Activated CD4-positive, alpha-beta T cell treated with anti-CD3 and anti-CD28 coated beads, Interleukin-2, amount 50 U/mL, for 4 hours (primary cell): ENCODE data around the gene VWA5B1.

Source experiments
- DNase-seq, 2 experiments: peaks; one replicate each; pipeline ENCODE4 v3.0.0-alpha.2; 2020

Gene VWA5B1

DNA sequence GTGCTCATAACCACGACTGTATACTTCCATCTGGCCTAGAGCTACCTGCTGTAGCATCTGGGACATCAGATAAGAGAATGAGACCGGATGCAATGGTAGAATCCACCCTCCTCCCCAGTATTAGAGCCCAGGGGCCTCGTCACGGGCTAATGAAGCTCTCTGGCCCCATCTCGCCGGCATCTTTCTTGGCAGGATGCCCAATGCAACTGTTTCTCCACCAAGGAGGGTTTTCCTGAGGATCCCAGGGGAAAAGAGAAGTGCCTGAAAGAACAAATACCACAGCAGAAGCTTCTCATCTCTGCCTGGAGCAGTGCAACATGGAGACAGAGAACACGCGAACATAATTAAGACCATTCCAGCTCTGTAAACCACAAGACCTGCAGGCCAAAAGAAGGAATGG is 80.0 kb downstream of the VWA5B1 start:
- no peak for DNase-seq

DNA sequence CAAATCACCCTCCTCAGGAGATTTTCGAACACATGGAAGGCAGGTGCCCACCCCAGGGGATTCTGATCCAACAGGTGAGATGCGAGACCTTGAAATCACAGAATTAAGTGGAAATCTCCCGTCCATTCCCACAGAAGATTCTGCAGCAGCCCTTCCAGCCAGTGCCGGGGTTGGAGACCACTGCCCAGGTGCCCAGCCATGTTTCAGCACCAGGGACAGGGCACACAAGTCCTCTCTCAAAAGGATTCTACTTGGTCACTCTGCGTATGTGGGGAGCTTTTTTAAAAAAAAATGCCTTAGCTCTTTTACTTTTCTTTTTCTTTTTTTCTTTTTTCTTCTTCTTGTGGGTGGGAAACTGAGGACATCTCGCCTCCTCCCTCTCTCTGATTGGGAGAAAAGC is 80.7 kb downstream of the VWA5B1 start:
- no peak for DNase-seq

DNA sequence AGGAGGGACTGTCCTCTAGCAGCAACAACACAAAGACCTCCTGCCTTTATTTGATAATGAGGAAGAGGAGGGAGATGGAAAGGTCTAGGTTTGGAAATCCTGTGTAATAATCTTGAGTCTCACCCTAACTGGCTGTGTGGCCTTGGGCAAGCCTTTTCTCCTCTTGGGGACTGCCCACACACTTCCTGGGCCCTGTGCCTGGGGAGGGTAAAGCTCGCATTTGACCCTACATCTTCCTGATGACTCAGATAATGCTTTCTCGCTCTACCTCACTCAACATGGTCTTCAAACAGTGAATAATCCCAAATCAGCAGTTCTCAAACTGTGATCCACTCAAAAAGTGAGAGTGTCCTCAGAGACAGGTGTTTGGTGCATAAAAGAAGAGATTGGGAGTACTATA is 81.2 kb downstream of the VWA5B1 start:
- no peak for DNase-seq

DNA sequence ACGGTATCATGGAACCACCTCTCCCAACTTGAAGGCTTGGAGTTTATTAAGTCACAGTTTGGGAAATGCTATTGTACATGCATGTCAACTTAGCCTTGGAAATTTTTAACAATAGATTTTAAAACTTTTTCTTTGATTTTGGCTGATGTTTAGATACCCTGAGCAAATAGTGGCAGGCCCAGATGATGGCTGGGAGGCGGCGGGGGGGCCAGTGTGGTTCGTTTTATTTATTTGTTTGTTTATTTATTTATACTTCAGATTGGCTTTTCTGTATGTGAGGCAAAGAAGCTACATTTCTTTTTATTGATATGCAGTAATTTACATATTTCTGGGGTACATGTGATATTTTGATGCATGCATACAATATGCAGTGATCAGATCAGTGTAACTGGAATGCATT is 82.0 kb downstream of the VWA5B1 start:
- DNase-seq = no peak

DNA sequence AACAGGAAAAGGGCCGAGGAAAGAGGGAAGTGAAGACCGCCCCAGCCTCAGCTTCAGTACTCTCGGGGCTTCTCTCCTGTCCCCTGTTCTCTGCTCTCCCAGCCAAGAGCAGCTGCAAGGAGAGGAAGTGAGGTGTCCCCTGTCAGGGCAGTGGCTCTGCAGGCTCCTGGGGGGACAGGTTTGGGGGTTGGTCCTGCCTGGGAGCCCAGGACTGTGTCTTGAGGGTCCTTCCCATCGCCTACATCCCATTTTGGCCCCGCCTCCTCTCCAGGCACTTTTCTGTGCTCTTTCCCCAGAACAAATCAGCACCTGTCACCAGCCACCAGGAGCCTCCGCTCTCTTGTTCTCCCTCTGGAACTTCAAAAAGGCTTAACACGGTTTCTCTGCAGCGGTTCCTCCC is 82.6 kb downstream of the VWA5B1 start:
- no peak for DNase-seq

- DNase-seq = no peak
These were observed 83.1 kb downstream of the VWA5B1 start for GRCh38 chr1:20373764-20374163.

GRCh38 chr1:20375563-20375962 is 84.9 kb downstream of the VWA5B1 start:
- DNase-seq = no peak

- DNase-seq = no peak
These were observed 85.5 kb downstream of the VWA5B1 start for GRCh38 chr1:20376171-20376570.

DNA sequence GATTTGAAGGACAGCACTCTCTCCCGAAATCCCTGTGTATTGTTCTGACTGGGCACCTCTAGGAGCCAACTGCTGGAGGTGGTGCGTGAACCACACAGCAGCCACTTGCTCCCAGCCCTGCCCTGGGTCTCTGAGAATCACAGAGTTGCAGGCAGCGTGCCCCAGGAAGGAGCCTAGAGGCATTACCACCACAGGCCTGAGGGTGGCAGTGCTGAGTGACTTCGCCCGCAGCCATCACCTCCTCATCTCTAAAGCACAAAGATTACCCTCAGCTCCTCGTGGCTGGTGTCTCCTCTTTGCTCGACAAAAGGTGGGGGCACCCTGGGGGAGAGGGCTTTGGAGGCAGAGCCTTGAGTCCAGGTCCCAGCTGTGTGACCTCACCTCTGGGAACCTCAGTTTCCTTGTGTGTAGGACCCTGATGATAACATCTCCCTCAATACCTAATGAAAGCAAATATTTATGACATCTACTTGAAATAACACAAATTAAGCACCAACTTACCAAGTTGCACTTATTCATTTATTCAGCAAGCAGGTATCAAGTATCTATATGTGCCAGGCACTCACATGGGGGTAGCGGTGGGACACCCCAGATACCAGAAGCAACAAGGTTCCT is 86.3 kb downstream of the VWA5B1 start:
- peak; percentile 47 to 57 for DNase-seq

GRCh38 chr1:20377516-20378270 is 87.0 kb downstream of the VWA5B1 start:
- no peak for DNase-seq

GRCh38 chr1:20379075-20379474 is 88.4 kb downstream of the VWA5B1 start:
- DNase-seq = no peak

DNA sequence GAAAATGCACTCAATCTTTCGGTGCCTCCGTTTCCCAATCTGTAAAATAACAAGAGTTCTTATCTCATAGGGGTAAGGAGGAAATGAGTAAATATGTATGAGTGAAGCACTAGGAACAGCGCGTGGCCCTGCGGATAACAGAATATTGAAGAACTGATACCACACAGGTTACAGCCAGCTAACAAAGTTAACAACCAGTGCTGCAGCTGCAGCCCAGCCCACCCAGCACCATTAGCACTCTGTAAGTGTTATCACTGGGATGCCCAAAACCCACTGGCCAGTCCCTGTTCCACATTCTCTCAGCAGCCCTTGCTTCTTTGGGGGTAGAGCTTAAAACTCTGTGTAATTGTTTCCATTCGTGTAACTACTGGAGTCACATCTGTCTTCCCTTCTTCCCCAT is 89.5 kb downstream of the VWA5B1 start:
- no peak for DNase-seq

DNA sequence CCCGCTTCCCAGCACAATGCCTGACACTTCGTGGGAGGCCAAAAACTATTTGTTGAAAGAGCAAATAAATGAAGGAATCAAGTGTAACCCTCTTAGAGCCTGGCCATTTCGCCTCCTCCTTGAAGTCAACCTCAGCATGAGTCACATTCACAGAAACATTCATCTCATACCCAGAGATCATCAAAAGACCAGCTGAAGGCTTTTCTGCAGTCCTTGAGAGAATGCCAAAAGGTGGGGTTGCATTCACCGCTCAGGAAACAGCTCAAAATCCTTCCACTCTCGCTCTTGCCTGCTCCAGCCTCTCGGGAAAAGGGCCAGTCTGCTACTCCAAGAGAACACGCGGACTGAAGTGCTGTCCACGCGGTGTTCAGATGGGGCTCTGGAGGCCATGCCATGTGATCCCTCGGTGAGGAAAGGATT is 90.0 kb downstream of the VWA5B1 start:
- no peak for DNase-seq

- no peak for DNase-seq
These were observed 90.5 kb downstream of the VWA5B1 start for GRCh38 chr1:20381045-20381641.

DNA sequence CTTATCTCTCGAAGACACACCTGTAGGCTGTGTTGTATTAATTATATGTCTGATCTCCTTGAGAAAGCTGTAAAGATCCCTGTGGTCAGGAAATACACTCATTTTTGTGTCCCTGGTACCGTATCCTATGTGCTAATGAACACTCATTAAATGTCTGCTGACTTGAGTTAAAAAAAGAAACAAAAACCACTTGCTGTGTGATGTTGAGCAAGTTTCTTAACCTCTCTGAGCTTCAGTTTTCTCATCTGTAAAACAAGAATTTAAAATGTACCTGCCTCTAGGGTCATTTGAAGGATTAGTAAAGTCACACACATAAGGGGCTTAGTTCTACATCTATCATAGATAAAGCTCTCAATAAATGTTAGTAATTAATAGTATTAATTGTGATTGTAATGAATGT is 91.3 kb downstream of the VWA5B1 start:
- no peak for DNase-seq

DNA sequence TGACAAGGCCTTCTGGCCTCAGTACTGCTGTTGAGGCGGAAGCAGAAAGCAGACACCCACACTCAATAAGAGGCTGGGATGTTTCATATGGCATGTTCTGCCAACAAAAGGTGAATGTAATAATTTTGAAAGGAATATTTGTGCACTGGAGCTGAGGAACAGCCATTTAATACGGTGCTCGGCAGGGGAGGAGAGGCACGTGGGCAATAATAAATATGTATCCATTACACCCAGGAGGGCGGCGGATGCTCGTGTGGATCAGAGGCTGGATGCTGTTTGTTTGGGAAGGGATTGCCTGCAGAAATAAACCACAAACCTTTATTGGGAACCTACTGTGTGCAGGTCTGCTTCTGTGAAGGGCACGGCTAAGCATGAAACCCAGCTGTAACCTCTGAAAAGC is 92.0 kb downstream of the VWA5B1 start:
- no peak for DNase-seq

DNA sequence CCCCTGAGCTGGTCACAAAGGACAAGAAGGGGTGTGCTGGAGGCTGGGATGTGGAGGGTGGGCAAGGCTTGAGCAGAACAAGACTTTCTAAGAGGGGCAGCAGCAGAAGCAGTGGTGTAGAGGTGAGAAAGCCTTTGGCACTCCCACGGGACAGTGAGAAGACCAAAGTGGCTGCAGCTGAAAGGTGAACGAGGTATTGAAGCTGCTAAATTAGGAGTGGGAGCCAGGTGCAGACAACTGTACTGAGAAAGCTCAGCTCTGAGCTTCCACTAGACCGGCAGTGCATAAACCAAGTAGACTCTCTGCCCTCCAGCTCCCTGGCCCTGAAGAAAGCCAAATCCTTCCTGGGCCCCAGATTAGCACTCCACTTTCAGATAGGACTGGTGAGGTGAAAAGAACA is 93.0 kb downstream of the VWA5B1 start:
- DNase-seq = no peak

DNA sequence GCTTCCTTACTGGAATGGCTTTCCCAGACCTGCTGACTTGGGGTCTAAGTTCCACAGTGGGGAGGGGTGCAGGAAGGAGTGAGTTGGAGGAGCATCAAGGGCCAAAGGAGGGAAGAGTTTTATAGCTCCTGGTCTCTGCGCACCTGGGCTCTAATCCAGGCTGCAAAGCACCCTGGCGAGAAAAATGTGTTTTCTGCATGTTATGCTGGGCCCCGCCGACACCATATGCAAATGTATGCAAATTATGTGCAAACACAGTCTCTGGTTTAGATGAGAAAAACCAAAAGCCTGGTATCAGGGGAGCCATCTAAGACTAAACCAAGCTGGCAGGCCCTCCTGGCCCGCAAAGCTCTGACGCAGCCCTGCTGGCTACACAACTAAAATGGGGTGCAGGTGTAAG is 95.0 kb downstream of the VWA5B1 start:
- no peak for DNase-seq

DNA sequence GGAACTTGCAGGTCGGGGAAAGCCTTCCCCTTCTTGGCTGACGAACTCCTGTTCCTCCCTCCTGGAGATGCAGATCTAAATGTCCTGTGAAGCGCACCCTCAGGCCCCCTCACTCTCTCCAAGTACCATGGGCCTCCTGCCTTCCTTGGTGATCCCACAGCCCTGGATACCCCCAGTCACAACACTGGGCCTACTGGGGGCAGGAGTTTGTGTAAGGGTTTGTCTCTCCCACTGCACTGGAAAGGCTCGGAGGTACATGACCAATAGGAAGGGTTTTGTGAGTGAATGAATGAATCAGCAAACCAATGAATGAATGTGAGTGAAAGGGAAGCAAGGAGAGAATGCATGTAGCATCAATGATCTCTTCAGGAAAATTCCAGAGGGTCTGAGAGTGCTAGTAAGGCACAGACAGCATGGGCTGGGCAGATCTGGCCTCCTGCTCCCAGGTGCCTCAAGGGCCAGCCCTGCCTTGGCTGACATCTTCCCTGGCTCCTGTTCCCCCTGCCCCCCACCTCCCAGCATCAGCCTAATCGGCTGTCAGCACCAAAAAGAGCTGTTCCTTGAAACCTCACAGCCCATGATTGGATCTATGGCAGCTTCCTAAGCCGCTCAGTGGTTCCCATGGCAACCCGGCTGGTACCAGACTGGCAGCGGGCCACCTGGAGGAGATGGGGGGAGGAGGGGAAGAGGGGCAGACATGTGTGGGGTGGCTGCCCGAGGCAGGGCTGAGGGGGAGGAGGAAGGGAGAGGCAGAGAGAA is 95.8 kb downstream of the VWA5B1 start:
- no peak for DNase-seq

GRCh38 chr1:20389571-20389970 is 98.9 kb downstream of the VWA5B1 start:
- DNase-seq = no peak

GRCh38 chr1:20390589-20391331 is 100.1 kb downstream of the VWA5B1 start:
- DNase-seq = no peak

DNA sequence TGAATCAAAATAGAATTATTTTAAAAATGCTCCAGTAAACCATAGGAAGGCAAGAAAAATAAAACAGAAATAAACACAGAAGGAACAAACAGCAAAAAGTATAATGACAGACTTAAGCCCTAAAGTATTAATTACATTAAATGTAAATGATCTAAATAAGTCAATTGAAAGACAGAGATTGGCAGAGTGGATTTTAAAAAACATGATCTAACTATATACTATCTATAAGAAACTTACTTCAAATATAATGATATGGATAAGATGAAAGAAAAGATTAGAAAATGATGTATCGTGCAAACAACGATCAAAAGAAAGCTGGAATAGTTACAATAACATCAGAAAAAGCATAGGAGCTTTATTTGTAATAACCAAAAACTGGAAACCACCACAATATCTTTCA is 104.6 kb downstream of the VWA5B1 start:
- DNase-seq = no peak

DNA sequence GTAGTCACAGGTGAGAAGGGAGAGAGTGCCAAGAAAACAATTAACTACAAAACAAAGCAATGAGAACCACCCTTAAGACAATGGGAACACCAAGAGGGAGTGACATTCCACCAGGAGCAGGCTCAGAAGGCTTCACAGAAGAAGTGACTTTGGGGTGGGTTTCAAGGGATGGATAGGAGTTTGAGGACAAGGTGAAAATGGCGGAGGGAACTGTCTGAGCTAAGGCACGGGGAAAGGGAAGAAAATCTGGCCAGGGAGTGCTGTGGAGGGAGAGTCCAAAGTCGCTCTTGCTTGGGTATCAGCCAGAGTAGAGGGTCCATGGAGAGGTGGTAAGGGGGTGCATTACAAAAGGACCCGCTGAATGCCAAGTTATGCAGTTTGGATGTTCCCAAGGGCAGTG is 108.1 kb downstream of the VWA5B1 start:
- no peak for DNase-seq
